HK-2 (cell line): ENCODE data around the gene SEC14L5.

Experiments used
- DNase-seq: peaks from one replicate; pipeline ENCODE4 v3.0.0-alpha.2; 2018; ENCODE audit not compliant: unreplicated experiment

Gene SEC14L5

DNA sequence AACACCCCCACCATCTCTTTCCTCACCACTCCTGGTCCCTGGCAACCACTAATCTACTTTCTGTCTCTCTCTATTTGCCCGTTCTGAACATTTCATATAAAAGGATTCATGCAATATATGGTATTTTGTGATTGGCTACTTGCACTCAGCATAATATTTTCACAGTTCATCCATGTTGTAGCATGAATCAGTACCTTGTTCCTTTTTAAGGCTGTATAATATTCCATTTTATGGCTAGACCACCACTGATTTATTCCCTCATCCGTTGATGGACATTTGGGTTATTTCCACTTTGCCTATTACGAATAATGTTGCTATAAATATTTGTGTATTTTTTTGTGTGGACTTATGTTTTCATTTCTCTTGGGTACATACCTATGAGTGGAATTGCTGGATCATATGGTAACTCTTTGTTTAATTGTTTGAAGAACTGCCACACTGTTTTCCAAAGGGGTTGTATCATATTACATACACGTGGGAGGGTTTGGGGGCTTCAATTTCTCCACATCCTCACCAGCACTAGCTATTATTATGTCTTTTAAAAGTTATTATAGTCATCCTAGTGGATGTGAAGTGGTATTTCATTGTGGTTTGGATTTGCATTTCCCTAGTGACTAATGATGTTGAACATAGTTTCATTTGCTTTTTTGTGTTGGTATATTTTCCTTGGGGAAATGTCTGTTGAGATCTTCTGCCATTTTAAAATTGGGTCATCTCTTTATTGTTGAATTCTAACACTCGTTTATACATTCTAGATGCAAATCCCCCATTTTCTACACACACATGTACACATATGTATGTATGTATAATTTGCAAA lies 26.3 kb downstream of the SEC14L5 start:
- DNase-seq, result no peak

DNA sequence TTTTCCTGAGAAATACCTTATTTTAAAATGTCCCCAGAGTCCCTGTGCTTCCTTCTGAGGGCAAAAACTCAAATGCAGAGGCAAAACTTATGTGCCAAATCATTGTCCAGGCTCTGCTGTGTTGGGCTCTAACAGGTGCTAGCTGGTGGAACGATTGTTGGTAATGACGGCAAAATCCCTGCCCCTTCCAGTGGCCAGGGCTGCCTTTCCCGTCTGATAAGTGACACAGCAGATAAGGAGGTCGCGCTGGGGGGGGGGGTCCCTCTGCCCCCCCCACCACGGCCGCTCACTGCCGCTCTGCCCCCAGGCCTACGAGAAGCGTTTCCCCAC lies 29.1 kb downstream of the SEC14L5 start:
- DNase-seq, result no peak

GRCh38 chr16:4987580-4988374 lies 29.6 kb downstream of the SEC14L5 start:
- no peak for DNase-seq

DNA sequence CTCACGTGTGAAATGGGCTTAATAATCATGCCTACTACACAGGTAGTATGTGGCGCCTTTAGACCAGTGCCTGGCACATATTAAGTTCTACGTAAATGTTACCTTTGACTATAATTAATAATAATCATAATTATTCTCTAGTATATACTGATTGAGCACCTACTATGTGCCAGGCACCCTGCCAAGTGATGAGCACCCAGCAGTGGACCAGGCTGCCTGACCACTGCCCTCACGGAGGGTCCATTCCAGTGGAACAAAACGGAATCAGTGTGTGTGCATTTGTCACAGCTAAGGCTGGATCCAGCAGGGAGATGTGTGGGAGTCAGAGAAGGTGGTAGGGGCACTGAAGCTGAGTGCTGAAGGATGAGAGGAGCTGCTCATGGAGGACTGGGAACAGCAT lies 30.5 kb downstream of the SEC14L5 start:
- DNase-seq, result no peak

- DNase-seq, result no peak
Measured at GRCh38 chr16:4989391-4990006, 31.4 kb downstream of the SEC14L5 start.

DNA sequence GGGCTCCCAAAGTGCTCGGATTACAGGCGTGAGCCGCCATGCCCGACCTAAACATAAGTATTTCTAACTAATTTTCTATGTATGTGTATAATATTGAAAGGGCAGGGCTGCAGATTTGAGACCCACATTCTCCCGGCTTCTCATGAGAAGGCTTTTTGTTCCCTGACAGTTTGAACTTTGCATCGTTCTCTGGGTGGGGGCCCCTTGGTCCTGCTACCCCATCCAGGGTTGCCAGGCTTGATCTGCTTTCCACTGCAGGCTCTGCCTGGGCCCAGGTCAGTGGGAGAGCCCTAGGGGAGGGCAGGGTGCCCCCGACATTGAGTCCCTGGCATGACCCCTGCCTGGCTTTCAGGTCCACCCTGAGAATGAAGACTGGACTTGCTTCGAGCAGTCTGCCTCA lies 32.3 kb downstream of the SEC14L5 start:
- DNase-seq, result no peak

DNA sequence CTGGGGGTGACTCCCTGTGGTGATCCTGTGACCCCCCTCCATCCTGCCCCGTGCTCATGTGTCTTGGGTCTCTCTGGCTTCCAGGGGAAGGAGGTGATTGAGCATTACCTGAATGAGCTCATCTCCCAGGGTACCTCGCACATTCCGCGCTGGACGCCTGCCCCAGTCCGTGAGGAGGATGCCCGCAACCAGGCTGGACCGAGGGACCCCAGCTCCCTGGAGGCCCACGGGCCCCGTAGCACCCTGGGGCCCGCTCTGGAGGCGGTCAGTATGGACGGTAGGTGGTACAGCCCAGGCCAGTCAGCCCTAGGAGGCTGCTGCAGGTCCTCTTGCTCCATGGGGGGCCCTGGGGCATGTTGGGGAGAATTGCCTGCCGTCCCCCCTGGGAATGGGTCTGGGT lies 33.6 kb downstream of the SEC14L5 start:
- no peak for DNase-seq

DNA sequence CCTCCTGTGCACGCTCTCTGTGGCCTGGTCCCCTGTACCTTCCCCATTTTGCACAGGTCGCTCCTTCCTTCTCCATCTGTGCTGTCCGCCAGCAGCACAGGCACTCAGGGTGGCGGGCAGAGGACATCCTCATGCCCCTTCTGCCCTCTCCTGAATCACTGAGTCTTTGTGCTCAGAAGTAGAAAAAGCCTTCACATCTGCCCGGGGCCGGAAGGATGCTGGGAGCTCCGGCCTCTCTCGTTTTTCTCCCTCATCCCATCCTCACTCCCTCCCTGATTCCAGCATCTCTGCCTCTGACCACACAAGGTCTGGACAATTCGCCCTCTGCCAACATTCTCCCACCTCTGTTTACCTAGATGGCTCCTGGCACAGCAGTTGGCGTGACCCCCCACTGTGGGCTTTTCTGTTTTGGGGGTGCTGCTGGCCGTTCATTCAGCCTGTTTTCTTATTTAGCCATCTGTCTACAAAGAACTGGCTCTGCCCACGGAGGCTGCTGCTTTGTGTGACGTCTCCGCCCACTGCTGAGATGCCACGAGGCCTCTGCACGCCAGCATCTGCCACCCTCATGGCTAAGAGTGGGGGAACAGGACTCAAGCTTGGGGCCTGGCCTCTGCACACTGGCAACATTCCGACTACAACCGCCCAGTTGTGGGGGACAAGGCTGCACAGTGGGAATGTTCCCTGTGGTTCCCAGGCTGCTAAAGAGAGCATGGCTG lies 36.7 kb downstream of the SEC14L5 start:
- no peak for DNase-seq

DNA sequence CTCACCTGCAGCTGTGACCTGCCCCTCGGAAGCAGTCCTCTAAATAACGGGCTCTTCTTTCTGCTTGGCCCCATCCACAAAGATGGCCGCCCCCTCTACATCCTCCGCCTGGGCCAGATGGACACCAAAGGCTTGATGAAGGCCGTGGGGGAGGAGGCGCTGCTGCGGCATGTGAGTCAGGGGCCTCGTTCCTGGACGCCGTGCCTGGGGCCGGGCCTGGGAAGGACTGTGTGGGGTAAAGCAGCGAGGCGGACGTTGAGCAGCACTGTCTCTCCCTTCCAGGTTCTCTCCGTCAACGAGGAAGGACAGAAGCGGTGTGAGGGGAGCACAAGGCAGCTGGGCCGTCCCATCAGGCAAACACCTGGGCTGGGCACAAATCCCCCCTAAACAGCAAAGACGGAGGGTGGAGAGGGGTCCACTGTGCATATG lies 42.5 kb downstream of the SEC14L5 start:
- no peak for DNase-seq

- no peak for DNase-seq
Measured at GRCh38 chr16:5001571-5001970, 43.4 kb downstream of the SEC14L5 start.

DNA sequence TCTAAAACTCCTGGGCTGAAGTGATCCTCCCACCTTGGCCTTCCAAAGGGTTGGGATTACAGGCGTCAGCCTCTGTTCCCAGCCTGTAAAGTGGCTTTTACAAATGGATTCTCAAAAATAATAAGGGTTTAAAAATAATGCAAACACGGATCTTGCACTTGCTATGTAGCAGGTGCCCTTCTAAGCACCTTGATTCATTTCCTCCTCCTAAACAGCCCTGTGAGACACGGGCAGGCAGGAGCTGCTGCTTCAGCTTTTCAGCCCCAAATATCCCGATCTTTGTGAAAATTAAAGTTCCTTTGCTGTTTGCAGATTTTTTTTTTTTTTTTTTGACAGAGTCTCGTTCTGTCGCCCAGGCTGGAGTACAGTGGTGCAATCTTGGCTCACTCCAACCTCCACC lies 43.9 kb downstream of the SEC14L5 start:
- no peak for DNase-seq

GRCh38 chr16:5002699-5003143 lies 44.6 kb downstream of the SEC14L5 start:
- DNase-seq, result no peak

GRCh38 chr16:5003211-5003610 lies 45.1 kb downstream of the SEC14L5 start:
- no peak for DNase-seq

DNA sequence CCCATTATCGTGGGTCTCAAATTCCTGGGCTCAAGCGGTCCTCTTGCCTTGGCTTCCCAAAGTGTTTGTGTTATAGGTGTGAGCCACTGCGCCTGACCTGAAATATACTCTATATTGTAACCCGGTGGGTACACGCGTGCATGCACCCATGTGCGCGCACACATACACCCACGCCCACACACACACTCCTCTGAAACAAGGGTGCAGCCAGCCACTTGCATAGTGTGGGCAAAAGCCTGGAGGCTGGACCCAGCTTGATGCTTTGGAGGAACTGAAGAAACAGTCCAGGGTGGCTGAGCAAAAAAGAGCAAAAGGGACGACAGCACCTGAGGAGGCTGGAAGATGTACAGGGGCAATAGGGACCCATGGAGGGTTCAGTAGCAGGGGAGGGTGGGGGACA lies 45.7 kb downstream of the SEC14L5 start:
- no peak for DNase-seq

GRCh38 chr16:5004311-5004710 lies 46.2 kb downstream of the SEC14L5 start:
- DNase-seq, result no peak

GRCh38 chr16:5005916-5006315 lies 47.8 kb downstream of the SEC14L5 start:
- no peak for DNase-seq

- no peak for DNase-seq
Measured at GRCh38 chr16:5006348-5007193, 48.4 kb downstream of the SEC14L5 start.

DNA sequence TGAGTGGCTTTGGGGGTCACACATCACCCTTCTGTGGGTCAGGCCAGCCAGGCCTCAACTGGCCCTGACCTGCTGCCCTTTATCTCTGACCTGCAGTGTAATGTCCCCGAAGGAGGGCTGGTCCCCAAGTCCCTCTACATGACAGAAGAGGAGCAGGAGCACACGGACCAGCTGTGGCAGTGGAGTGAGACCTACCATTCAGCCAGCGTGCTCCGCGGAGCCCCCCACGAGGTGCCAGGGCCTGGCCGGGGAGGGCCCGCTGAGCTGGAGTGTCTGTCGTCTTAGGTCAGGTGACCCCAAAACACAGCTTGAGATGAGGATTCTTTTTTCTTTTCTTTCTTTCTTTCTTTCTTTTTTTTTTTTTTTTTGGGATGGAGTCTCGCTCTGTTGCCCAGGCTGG lies 49.1 kb downstream of the SEC14L5 start:
- DNase-seq, result no peak

DNA sequence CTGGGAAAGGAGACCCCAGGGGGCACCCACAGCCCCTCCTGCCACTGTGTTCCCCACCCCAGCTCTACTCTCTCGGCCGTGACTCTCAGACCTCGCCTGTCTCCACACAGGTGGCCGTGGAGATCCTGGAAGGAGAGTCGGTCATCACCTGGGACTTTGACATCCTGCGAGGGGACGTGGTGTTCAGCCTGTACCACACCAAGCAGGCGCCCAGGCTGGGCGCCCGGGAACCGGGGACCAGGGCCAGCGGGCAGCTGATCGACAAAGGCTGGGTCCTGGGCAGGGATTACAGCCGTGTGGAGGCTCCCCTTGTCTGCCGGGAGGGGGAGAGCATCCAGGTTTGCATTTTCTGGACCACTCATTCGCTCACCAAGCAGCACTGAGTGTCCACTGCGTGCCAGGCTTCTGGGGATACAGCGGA lies 50.2 kb downstream of the SEC14L5 start:
- no peak for DNase-seq

GRCh38 chr16:5010576-5011329 lies 52.6 kb downstream of the SEC14L5 start:
- no peak for DNase-seq
